Mesenteric fat pad (tissue), 1 donor: ENCODE measurements around the gene SLC30A10. TPM values are rescaled to one million over a fixed set of nuclear protein-coding genes. Genes with fewer than 3 reads are reported as not detected.
"Not testable (repeated sequence)": the region's sequence is repeated elsewhere in the genome, so short reads cannot be mapped to it uniquely, and the experiment has no call there.

Source experiments
- DNase-seq: peaks from one replicate; pipeline ENCODE4 v3.0.0-alpha.2; 2020; ENCODE audit warnings: low spot score
- total RNA-seq: library from RNA; stranded (reverse); fragmentation: NEBNext Ultra II Directional; extraction: Animal tissue kit (Norgen Biotek cat#: 25700); gene quantifications from one replicate; pipeline ENCODE4 v1.2.1, GENCODE V29; 2021
- donor health status: DM: yes; HTN: yes; CAD: no.

Gene SLC30A10
- total RNA-seq, 1 donor from 2014 or later: 0.19 TPM

DNA sequence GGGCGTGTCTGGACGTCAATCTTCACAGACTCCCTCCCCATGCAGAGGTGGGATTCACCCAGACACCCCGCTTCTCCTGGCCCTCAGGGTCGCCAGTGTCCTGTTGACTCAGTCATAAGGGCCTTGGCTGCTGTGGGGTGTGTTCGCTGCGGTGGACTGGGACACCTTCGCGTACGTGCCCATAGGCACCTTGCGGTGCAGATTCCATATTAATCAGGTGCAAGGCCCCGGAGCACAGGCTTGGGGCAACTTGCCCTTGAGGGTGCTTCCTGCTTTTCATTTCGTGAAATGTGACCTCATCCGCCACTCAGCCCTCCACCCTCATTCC is 398 bp upstream of the SLC30A10 start:
- no peak for DNase-seq

DNA sequence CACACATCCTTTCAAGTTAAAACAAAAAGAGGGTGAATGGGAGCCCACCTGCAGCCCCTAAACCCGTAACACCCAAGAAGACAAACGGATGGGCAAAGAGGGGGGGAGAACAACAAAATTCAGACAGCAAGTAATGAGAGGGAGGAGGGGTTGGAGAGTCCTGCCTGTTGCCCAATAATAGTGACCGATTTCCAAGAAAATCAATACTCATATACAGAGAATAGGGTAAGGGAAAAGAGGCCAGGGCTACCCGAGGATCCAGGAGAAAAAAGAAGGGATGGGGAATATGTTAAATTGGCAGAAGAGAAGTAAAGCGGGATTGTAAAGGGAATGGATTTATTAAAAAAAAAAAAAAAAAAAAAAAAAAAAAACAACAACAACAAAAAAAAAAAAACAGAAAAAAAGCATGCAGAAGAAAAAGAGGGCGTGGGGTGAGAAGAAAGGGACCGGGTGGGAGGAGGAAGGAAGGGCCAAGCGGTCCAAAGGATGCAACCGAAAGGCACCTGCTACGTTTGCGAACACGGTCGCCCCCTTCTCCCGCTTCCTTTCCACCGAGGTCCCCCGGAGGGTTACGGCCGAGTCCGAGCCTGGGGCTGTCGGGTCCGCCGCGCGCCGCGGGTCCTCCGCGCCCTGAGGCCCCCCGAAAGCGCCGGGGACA is 930 bp downstream of the SLC30A10 start:
- DNase-seq: no peak

DNA sequence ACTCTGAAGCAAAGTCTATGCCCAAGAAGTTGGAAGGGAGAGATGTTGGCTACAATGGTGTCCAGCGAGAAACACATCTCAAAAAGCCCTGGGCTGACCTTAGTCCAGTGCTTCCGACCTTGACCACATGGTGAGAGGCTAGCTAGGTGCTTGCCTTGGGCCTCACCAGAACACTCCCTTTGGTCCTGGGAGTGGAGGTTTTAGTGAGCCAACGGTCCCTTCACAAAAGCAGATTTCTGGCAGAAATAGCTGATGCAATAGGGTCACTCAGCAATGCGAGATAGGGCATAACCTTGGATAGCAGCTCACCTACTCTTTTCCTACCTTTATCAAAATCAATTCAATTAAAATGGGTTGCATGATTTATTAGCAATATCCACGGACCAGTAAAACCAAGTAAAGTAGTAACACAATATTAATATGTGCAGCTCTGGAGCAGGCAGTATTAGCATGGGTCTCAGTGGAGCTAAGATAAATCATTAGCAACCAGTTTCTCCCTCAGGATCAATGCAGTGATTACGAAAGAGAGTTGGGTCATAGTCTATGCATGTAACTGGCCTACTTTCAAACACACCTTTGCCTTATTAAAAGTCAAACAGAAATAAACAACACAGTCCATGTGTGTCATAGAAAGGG is 1.9 kb downstream of the SLC30A10 start:
- no peak for DNase-seq

DNA sequence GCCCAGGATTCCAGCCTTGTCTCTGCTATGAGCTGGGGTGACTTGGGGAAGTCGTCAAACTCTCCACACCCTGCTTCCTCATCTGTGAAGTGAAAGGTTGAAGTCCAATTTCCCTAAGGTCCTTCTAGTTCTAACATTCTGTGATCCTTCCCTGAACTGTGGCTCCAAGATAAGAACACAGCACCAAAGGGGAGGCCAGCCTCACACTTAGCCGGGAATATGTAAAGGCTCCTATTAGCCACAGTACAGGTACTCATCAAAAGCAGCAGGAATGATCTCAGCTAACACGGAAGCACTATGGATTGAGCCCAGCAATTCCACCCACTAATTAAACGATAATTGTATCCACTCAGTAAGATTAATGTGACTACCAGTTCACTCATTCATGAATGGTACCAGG is 4.0 kb downstream of the SLC30A10 start:
- DNase-seq: no peak

DNA sequence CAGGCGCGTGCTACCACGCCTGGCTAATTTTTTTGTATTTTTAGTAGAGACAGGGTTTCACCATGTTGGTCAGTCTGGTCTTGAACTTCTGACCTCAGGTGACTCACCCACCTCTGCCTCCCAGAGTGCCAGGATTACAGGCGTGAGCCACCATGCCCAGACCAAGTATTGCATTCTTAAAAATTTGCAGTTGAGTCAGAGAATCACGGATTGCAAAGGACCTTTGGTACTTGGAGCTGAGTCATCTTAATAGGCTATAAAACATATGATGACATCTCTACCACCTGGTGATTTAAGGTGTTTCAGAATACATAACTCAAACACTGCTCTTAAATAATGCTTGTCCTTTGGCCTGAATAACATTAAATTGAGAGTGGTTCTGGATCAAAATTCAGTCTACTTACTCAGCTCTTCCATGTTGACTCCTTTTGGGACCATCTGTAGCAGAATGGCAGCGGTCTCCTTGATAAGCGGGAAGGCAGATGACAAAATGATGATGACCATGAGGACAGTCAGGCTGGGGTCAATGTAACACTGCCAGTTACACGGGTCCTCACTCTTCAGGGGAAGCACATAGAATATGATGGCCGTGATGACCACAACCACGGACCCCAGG is 10.4 kb downstream of the SLC30A10 start:
- no peak for DNase-seq

DNA sequence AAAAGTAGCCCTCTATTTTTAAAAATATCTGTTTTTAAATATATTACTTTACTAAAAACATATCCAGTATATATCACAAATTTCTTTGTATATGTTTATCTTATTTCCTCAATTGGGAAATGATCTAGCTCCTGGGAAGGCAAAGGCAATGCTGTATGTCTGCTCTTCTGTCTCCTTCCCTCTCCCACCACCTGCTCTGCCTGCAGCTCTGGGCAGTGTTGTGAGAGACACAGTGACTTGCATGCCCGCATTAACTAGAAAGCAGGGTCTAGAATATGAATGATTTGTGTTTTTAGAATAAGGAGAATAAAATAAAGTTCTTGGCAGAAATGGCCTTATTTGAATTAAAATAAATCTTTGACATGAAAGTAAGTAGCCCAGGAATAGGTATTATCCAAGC is 11.1 kb downstream of the SLC30A10 start:
- no peak for DNase-seq

DNA sequence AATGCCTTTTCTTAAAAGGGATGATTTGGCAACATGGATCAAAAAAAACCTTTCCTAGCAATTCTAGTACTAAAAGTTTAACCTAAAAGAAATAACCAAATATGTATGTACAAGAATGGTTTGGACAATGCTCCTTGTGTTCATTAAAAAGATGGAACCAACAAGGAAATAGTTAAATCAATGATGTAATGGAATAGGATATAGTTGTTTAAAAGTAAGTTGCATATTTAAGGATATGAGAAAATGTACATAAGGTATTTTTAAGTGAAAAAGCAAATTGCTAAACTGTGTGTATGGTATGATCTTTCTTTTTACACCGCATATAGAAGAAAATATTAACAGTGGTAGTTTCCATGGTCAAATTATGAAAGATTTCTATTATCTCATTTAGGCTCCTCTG is 12.1 kb downstream of the SLC30A10 start:
- DNase-seq: no peak

DNA sequence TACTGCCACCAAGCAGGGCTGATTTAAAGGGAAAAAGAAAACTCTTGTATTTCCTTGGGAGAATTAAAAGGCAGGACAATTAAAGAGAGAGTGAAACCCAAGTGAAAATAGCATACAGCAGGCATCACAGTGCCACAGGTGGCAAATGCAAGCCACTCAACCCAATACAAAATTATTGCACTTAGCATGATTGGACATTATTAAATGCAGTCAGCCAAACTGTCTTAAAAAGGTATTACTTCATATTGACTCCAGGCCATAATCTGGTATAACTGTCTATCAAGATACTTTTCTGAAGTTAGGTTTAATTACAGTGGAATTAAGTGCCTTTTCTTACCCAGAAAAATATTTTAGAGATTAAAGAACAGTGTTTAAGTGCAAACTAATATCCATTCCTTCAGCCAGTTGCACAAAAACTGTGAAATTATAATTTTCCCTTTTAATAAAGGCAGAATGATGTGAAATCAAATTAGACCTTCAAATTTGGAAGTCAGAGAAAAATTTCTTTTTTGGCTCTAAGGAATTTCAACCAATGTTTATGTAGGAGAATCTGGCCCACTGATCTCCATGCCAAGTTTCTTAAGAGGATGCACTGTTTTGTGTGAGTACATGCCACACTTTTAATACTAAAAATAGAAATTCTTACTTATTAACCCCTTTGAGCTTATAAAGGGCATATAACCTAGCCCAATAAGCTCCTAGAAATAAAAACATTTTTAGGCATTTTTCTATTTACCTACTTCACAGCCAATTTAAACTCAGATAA is 15.2 kb downstream of the SLC30A10 start:
- DNase-seq: no peak

DNA sequence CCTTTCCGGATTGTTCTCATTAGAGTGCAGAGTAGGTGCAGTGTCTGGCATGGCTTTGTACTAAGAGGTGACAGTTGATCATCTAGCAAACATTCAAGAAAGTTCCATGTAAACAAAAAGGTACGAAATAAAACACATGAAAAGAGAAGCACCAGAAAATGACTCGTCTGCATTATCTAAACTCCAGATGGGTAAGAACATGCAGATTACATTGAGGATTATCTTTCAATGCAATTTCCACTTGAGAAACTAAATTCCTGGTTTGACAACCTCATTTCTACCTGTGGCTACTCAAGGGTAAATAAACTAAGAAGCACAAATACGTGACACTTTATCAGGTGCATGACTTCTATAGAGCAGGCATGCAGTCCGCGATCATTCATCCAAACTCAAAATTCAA is 17.6 kb downstream of the SLC30A10 start:
- no peak for DNase-seq

DNA sequence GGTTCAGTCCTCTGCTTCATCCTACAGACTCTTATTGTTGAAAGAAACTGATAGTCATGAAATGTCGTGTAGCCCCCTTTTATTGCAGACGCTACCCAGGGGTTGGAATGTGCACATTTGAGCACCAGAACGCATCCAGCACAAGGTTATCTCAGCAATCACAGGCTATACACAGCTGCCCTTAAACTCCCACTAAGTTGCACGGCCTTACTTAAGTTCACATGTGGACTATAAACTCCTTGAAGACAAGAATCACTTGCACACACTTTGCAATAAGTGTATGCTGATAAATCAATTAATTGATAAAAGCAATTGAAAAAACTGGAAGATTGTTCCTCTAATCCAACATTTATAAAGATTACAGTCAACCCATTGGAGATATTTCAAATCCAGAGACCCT is 18.9 kb downstream of the SLC30A10 start:
- DNase-seq: no peak

DNA sequence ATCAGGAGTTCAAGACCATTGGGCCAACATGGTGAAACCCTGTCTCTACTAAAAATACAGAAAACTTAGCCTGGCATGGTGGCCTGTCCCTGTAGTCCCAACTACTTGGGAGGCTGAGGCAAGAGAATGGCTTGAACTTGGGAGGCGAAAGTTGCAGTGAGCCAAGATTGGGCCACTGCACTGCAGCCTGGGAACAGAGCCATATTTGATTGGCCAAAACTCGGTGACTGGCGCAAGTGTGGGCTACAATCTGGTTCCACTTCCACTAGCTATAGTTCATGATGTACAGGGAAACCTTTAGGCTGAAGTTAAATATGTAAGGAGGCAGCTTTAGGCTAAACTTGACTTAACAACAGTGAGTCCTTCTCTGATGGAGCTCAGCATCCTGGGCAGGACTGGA is 20.2 kb downstream of the SLC30A10 start:
- DNase-seq: no peak

DNA sequence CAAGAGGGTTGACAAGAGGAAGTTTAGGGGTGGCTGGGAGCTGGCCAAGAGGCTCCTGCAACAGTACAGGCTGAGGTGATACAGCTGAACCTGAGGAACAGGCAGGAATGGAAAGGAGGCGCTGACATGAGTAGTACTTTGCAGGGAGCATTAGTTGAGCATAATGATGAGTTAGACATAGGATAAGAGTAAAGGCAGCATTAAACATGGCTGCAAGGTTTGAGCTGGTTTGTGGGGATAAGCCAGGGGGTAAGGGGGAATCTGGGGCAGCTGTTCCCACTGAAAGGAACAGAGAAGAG is 20.6 kb downstream of the SLC30A10 start:
- DNase-seq: no peak

DNA sequence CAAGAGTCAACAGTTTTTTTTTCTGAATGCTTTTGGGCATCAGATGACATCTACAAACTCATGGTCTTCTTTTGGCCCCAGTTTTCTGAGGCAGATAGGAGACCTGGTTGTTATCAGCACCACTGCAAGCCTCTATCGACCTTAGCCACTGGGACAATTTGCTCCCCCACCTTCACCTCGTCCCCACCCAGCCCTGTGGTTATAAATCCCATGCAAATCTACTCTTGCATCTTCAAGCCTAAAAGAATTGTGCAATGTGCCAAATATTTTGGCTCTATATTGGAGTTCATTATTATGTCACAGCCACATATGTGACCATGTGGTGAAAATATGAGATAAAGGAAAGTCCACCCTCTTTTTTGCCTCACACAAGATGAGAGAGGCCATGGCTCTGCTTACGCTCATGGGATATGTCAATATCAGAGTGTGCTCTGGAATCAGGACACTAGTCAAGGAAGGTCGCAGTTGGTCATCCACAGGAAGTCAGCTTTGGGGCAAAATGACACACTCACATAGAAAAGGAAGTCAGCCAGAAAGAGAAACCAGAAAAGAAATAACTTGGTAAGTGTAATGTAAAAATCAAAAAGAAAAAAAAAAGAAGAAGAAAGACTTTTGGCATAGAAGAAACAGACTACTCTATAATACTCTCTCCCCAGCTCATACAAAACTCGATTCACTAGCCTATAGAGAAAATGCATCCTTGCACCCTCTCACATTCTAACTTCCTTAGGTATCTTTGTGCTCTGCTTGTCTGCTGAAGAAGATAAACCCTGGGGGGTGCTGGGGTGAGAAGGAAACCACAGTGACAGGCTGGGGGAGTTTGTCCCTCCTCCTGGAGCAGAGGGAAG is 21.2 kb downstream of the SLC30A10 start:
- no peak for DNase-seq

DNA sequence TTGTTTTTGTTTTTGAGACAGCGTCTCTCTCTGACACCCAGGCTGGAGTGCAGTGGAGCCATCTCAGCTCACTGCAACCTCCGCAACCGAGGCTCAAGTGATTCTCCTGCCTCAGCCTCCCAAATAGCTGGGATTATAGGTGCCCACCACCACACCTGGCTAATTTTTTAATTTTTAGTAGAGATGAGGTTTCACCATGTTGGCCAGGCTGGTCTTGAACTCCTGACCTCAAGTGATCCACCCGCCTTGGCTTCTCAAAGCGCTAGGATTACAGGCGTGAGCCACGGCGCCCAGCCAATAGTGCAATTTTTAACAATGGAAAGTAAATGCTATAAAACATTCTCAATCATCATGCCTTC is 21.8 kb downstream of the SLC30A10 start:
- not testable (repeated sequence) for DNase-seq

DNA sequence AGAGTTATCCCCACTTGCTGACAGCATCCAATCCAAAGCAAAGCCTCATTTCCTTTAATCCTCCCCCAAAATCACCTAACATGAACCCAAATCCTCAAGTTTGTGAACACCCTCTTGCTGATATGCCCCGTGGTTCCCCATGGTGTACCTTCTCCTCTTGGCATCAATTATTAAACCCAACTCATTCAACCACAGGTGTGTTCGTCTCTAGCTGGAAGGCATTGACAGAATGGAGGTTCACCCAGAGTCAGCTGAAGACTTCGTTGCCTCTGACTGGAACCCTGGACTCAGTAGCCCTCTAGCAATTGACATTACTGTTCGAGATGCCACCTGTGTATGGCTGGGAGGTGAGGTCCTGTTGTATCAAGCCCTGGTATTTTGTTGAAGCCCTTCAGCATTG is 22.8 kb downstream of the SLC30A10 start:
- DNase-seq: no peak

DNA sequence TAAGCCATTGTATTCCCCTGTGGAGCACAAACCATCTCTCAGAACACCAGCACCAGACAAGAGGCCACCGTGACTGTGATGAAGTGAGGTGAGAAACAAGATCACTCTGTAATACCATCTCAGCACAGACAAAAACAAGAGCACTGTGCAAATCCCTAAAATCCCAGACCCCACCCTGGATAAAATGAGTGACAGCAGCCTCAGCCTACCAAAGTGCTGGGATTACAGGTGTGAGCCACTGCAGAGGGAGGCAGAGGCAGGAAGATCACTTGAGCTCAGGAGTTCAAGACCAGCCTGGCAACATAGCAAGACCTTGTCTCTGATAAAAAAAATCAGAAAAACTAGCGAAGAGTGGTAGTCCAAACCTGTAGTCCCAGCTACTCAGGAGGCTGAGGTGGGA is 23.4 kb downstream of the SLC30A10 start:
- no peak for DNase-seq

DNA sequence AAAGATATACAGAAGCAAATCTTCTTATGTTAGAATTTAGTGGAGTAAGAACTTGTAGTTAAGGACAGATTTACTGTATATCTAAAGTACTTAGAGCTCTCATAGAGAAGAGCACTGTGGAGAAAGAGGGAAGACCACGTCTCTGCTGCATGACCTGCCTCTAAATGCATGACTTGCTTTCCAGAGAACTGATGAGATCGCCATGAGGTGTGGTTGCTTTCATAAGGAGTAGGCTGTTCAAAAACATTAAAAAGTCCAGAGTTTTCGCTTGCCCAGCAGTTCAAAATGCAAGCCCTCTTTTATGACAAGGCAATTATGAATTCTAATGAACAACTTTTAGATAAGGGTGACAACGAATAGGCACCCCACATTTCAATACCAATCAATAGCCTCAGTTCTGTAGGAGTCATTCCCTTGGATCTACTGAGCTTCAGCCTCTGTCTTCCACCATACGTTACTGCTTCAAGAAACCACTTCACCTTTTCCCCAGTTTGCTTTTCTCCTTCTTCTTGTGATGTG is 24.9 kb downstream of the SLC30A10 start:
- DNase-seq: no peak

DNA sequence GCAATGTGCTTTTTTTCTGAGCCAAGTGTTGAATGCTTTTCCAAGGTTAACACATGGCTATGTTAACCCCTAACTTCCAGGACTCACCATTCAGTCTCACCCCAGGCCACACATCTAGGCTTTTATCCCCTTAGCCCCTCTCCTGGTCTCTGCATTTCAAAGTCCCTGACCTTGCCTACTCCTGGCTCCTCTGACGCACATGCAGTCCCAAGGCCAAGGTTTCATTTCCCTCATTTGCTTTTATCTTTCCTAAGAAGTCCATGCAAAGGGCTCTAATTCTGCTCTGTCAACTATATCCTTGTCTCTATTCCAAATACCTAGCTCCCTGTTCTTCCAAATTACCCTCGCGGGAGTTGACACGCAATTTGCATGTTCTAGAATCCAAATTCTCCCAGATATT is 25.4 kb downstream of the SLC30A10 start:
- no peak for DNase-seq

DNA sequence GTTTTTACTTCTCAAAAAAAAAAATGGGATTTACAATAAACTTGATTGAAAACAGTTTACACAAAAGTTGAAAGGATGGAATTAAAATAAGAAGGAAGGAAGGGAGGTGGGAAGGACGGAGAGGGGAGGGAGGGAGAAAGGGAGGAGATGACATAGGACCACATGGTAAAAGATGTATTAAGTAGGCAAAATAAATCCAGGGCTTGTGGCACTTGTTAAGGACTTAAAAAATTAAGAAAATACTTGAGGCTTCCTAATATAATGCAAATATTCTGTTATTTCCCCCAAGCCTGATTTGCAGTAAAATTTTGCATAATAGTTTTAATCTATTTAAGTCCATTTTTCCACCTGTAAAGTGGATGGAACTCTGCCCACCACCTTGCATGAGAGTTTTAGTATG is 27.5 kb downstream of the SLC30A10 start:
- no peak for DNase-seq

DNA sequence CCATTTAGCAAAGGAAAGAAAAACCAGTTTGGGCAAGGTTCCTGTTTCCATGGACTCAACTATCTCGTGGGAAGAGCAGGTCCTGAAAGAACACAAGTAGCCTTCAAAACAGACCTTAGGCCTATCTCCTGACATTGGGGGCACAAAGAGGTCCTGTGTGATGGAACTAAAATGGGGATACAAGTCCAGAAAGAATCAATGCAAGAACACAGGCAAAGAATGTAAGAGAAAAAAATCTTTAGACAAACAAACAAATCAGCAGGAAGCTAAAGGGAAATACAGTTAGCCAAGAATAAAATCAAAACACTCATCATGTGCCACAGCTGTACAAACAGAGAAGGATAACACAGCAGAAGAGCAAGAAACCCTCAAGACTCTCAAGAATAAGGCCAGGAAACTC is 28.2 kb downstream of the SLC30A10 start:
- no peak for DNase-seq

DNA sequence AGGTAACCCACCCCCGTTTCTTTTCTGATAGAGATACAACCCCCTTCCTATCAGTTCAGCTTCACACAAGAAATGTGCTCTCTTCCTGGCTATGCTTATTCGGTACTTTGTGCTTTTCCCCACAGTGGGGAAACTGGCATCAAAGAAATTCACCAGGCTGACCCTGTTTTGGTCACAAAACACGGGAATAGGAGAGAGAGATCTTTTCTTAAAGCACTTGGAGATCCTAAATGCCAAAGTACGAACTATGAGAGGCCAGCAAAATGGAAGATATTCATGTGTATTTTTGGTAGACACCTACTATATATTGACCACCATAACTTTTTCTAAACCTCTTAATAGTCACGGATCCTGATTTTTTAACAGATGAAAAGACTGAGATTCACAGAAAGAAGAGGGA is 30.0 kb downstream of the SLC30A10 start:
- DNase-seq: no peak

DNA sequence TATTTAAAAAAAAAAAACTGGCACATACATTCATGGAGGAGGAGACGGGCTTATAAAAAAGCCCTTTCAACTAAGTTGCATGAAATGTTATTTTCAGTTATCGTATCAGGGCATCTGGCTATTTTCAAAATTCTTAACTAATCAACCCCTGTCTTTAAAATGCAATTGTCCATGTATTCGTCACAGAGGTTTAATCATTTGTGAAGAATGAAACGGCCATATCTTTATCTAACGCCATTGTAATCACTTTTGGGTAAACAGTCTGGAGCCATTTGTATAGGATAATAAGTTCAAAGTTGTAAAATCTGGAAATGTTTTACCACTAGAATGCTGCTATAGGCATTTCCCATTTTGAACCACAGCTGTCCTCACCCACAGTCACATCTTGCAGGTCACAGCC is 30.4 kb downstream of the SLC30A10 start:
- DNase-seq: no peak
